Upper lobe of left lung (tissue), 6 donors: ENCODE results near the gene ELOVL1. TPM values are rescaled to one million over a fixed set of nuclear protein-coding genes. Genes with fewer than 3 reads are reported as not detected.
"Not testable (repeated sequence)": the region's sequence is repeated elsewhere in the genome, so short reads cannot be mapped to it uniquely, and the experiment has no call there.

Experiments used
- ATAC-seq, 2 donors: fragments of 200-7000 bp; cut with Tn5 transposase; one replicate each; pipeline ENCODE4 v1.9.1; 2022; ENCODE audit warnings: mild to moderate bottlenecking in 2 of 2, moderate library complexity in 2 of 2; ENCODE audit not compliant: low FRiP score in 2 of 2
- DNase-seq, 2 donors: peaks; one replicate each; pipeline ENCODE4 v3.0.0-alpha.2; 2019 to 2020
- H3K27ac ChIP-seq, 4 donors: fragments of 200-600 bp; sonication (generic); one replicate each; pipeline ENCODE4 v1.5.1; 2016 to 2019
- H3K27me3 ChIP-seq, 4 donors: fragments of 200-600 bp; sonication (generic); one replicate each; pipeline ENCODE4 v1.5.1; 2017 to 2019
- H3K36me3 ChIP-seq, 4 donors: fragments of 200-600 bp; sonication (generic); one replicate each; pipeline ENCODE4 v1.5.1; 2016 to 2019
- H3K4me1 ChIP-seq, 4 donors: fragments of 200-600 bp; sonication (generic); one replicate each; pipeline ENCODE4 v1.5.1; 2018 to 2019
- H3K4me3 ChIP-seq, 4 donors: fragments of 200-600 bp; sonication (generic); one replicate each; pipeline ENCODE4 v1.5.1; 2017 to 2019; ENCODE audit warnings: mild to moderate bottlenecking in 2 of 4, moderate library complexity in 1 of 4
- H3K9me3 ChIP-seq, 4 donors: fragments of 200-600 bp; sonication (generic); one replicate each; pipeline ENCODE4 v1.5.1; 2018 to 2019
- CTCF ChIP-seq, 6 experiments: fragments of 450-650 bp in 4 of 6; fragments of 200-600 bp in 2 of 6; sonication (generic) in 2 of 6; IDR thresholded peaks; one replicate each; pipeline ENCODE4 v1.5.1; 2016 to 2019; ENCODE audit warnings: antibody characterized with exemption in 6 of 6
- EP300 ChIP-seq, 4 donors: sonication (generic); formaldehyde crosslinking; IDR thresholded peaks; one replicate each; pipeline ENCODE4 v1.5.1; 2017; ENCODE audit warnings: antibody characterized with exemption in 4 of 4, control low read depth in 2 of 4
- POLR2A ChIP-seq, 4 donors: fragments of 450-650 bp; IDR thresholded peaks; one replicate each; pipeline ENCODE4 v1.5.1; 2016 to 2017; ENCODE audit warnings: antibody characterized with exemption in 4 of 4, mild to moderate bottlenecking in 2 of 4
- POLR2AphosphoS5 ChIP-seq, 2 donors: sonication (generic); formaldehyde crosslinking; IDR thresholded peaks; one replicate each; pipeline ENCODE4 v1.5.1; 2017; ENCODE audit warnings: antibody characterized with exemption in 2 of 2
- WGBS, 2 donors: methylation state at CpG; one replicate each; pipeline ENCODE4 v1.1.5; 2017 to 2018; 5-methylcytosine and 5-hydroxymethylcytosine counted together
- total RNA-seq, 6 donors: library from RNA; depleted of rRNA in 4 of 6; stranded (reverse); fragments of >200 nt in 4 of 6; gene quantifications; one replicate each; pipeline versions ENCODE4 v1.1.0 to v1.2.1, GENCODE V29; 2016 to 2021
- donor health status: DM: no; HTN: no; CAD: no; lungs with moderate emphysema.
- donor health status: DM: no; HTN: yes; CAD: no; lungs with severe emphysema.

The ELOVL1 gene
- total RNA-seq, 6 donors from 2014 or later, result 32.5 to 118 (median 72.0) TPM

- Histone ChIP-seq H3K4me1 (peaks cover 23 to 37% (median 33%) of the 10 kb centered on the region in 4 donors), H3K27ac (no peak overlapping the region), H3K36me3 (peaks cover 0 to under 1% (median 0%) of the 10 kb centered on the region in 4 donors), H3K9me3 (no peaks in the 10 kb centered on the region), H3K4me3 (no peak overlapping the region), H3K27me3 (no peaks in the 10 kb centered on the region)
- WGBS, 2 donors, result 86 to 88% methylated on average over 4 of the region's 4 CpGs
- TF ChIP-seq CTCF (IDR thresholded peaks at IDR 0.05) (no peak), POLR2AphosphoS5 (IDR thresholded peaks at IDR 0.05) (no peak)
- DNase-seq (no peak), ATAC-seq (no peak)
Measured at GRCh38 chr1:43370564-43370963, 2.8 kb upstream of the ELOVL1 start.

DNA sequence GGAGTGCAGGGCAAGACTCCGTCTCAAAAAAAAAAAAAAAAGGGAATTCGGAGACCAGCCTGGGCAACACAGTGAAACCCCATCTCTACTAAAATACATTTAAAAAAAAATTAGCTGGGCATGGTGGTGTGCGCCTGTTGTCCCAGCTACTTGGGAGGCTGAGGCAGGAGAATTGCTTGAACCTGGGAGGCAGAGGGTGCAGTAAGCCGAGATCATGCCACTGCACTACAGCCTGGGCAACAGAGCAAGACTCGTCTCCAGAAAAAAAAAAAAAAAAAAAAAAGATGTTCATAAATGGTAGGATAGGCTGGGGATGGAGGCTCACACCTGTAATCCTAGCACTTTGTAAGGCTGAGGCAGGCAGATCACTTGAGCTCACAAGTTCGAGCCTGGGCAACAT is 2.0 kb upstream of the ELOVL1 start:
- not testable (repeated sequence) for H3K27me3 ChIP-seq, ATAC-seq, H3K4me3 ChIP-seq, H3K36me3 ChIP-seq, H3K9me3 ChIP-seq, DNase-seq, H3K27ac ChIP-seq
- WGBS, 2 donors, result 87 to 95% methylated on average over 6 of the region's 6 CpGs
- peaks cover 25 to 39% (median 35%) of the 10 kb centered on the region in 4 donors for H3K4me1 ChIP-seq

GRCh38 chr1:43368646-43369020 is 822 bp upstream of the ELOVL1 start:
- H3K9me3 ChIP-seq, result no peaks in the 10 kb centered on the region
- 20 to 23% methylated on average over 6 of the region's 6 CpGs for WGBS, 2 donors
- H3K27me3 ChIP-seq, result no peaks in the 10 kb centered on the region
- ATAC-seq (no peak), DNase-seq (no peak)
- peak overlapping the region; percentile 93 to 98 (median 98) for H3K27ac ChIP-seq
- peaks cover 12 to 19% (median 16%) of the 10 kb centered on the region in 4 donors for H3K36me3 ChIP-seq
- peak overlapping the region in 3 of 4 donors; percentile 82 to 90 (median 88) for H3K4me3 ChIP-seq
- no peak for TF ChIP-seq EP300 (IDR thresholded peaks at IDR 0.05)
- TF ChIP-seq POLR2AphosphoS5 (IDR thresholded peaks at IDR 0.05), result no peak
- TF ChIP-seq POLR2A (IDR thresholded peaks at IDR 0.05), result no peak
- no peak for TF ChIP-seq CTCF (IDR thresholded peaks at IDR 0.05)
- peaks cover 25 to 41% (median 35%) of the 10 kb centered on the region in 4 donors for H3K4me1 ChIP-seq

GRCh38 chr1:43367026-43367903 is 546 bp downstream of the ELOVL1 start:
- peak; percentile 30 to 88 for DNase-seq
- Histone ChIP-seq H3K9me3 (no peaks in the 10 kb centered on the region), H3K27me3 (no peaks in the 10 kb centered on the region), H3K27ac (peak overlapping the region; percentile 93 to 98 (median 98)), H3K4me3 (peak overlapping the region; percentile 68 to 90 (median 85)), H3K4me1 (peaks cover 25 to 41% (median 31%) of the 10 kb centered on the region in 4 donors), H3K36me3 (peaks cover 15 to 33% (median 28%) of the 10 kb centered on the region in 4 donors)
- ATAC-seq, result peak; percentile 78 to 81
- TF ChIP-seq CTCF (IDR thresholded peaks at IDR 0.05), result no peak
- peak in 1 of 4 donors; percentile 6 for TF ChIP-seq POLR2A (IDR thresholded peaks at IDR 0.05)
- TF ChIP-seq EP300 (IDR thresholded peaks at IDR 0.05), result no peak
- WGBS, 2 donors, result 0% methylated on average over 17 to 37 of the region's 48 CpGs

GRCh38 chr1:43366601-43367025 is 1.2 kb downstream of the ELOVL1 start:
- 28% methylated on average over 5 of the region's 5 CpGs; no CpG with 5 or more reads in 1 of the 2 donors for WGBS, 2 donors
- no peaks in the 10 kb centered on the region for H3K27me3 ChIP-seq
- H3K4me1 ChIP-seq, result peaks cover 25 to 41% (median 31%) of the 10 kb centered on the region in 4 donors
- ATAC-seq (no peak), DNase-seq (no peak)
- no peaks in the 10 kb centered on the region for H3K9me3 ChIP-seq
- peaks cover 15 to 40% (median 34%) of the 10 kb centered on the region in 4 donors for H3K36me3 ChIP-seq
- H3K4me3 ChIP-seq, result peak overlapping the region; percentile 68 to 90 (median 85)
- no peak for TF ChIP-seq EP300 (IDR thresholded peaks at IDR 0.05)
- peak in 1 of 2 donors; percentile 2 for TF ChIP-seq POLR2AphosphoS5 (IDR thresholded peaks at IDR 0.05)
- no peak for TF ChIP-seq CTCF (IDR thresholded peaks at IDR 0.05)
- TF ChIP-seq POLR2A (IDR thresholded peaks at IDR 0.05), result no peak
- peak overlapping the region; percentile 93 to 98 (median 98) for H3K27ac ChIP-seq
